GM12874 (cell line): Measurements from ENCODE around the gene PTDSS2.

ENCODE experiments used
- CTCF ChIP-seq: IDR thresholded peaks from 2 replicates; pipeline ENCODE4 v1.5.1; 2011; ENCODE audit warnings: low read depth, mild to moderate bottlenecking, control low read depth, low read length, moderate library complexity; ENCODE audit not compliant: insufficient read depth

The PTDSS2 gene

GRCh38 chr11:441043-441417 is 9.0 kb upstream of the PTDSS2 start:
- no peak for TF ChIP-seq CTCF

GRCh38 chr11:441418-442274 is 8.4 kb upstream of the PTDSS2 start, which contains the start of gene ANO9:
ANO9 (minus strand) TSS chr11:442011; CDS start chr11:441926, 85 bp downstream.
- TF ChIP-seq CTCF, result no peak

GRCh38 chr11:442611-443081 is 7.4 kb upstream of the PTDSS2 start:
- no peak for TF ChIP-seq CTCF

GRCh38 chr11:443542-444199 is 6.4 kb upstream of the PTDSS2 start:
- no peak for TF ChIP-seq CTCF

GRCh38 chr11:444396-445144 is 5.5 kb upstream of the PTDSS2 start:
- TF ChIP-seq CTCF, result no peak

GRCh38 chr11:445765-446588 is 4.1 kb upstream of the PTDSS2 start:
- TF ChIP-seq CTCF, result no peak
